ENCODE data around the gene LAMA3. TPM values are rescaled to one million over a fixed set of nuclear protein-coding genes. Genes with fewer than 3 reads are reported as not detected.

Gene LAMA3
- total RNA-seq, 2 donors from 2014 or later, result 31.9 to 41.3 TPM

GRCh38 chr18:23671564-23671963, 17.7 kb upstream of the LAMA3 start:
- Histone ChIP-seq H3K27ac (no peak overlapping the region), H3K4me1 (no peaks in the 10 kb centered on the region), H3K36me3 (no peaks in the 10 kb centered on the region), H3K27me3 (no peaks in the 10 kb centered on the region), H3K4me3 (no peak overlapping the region), H3K9ac (ENCODE audit: low read depth in 2 of 2, low read length in 2 of 2) (no peak overlapping the region), H3K9me3 (no peaks in the 10 kb centered on the region)
- intact Hi-C loops (cut with DNase I), result no loop called here
- no peak for TF ChIP-seq CTCF (IDR thresholded peaks at IDR 0.05)
- DNase-seq, result no peak

GRCh38 chr18:23673725-23674124, 15.5 kb upstream of the LAMA3 start:
- H3K36me3 ChIP-seq, result no peaks in the 10 kb centered on the region

GRCh38 chr18:23675236-23675635, 14.0 kb upstream of the LAMA3 start:
- intact Hi-C loops (cut with DNase I), result no loop called here
- no peaks in the 10 kb centered on the region for H3K36me3 ChIP-seq
- no peaks in the 10 kb centered on the region for H3K9me3 ChIP-seq
- peaks cover 3% of the 10 kb centered on the region for H3K27me3 ChIP-seq
- no peak overlapping the region for H3K9ac ChIP-seq (ENCODE audit: low read depth in 2 of 2, low read length in 2 of 2)
- TF ChIP-seq CTCF (IDR thresholded peaks at IDR 0.05), result no peak
- DNase-seq, result no peak
- H3K27ac ChIP-seq, result no peak overlapping the region
- H3K4me1 ChIP-seq, result no peaks in the 10 kb centered on the region
- no peak overlapping the region for H3K4me3 ChIP-seq

More at GRCh38 chr18:23673725-23674124, 15.5 kb upstream of the LAMA3 start:
- Histone ChIP-seq H3K9me3 (no peaks in the 10 kb centered on the region), H3K4me3 (no peak overlapping the region), H3K27ac (no peak overlapping the region), H3K27me3 (peaks cover 3% of the 10 kb centered on the region), H3K4me1 (no peaks in the 10 kb centered on the region), H3K9ac (ENCODE audit: low read depth in 2 of 2, low read length in 2 of 2) (no peak overlapping the region)
- TF ChIP-seq CTCF (IDR thresholded peaks at IDR 0.05), result no peak
- intact Hi-C loops (cut with DNase I), result no loop called here
- DNase-seq, result no peak

GRCh38 chr18:23675896-23676295, 13.4 kb upstream of the LAMA3 start:
- Histone ChIP-seq H3K27me3 (peaks cover 3% of the 10 kb centered on the region), H3K9me3 (no peaks in the 10 kb centered on the region), H3K36me3 (no peaks in the 10 kb centered on the region), H3K27ac (no peak overlapping the region), H3K9ac (ENCODE audit: low read depth in 2 of 2, low read length in 2 of 2) (no peak overlapping the region), H3K4me1 (no peaks in the 10 kb centered on the region), H3K4me3 (no peak overlapping the region)
- no peak for TF ChIP-seq CTCF (IDR thresholded peaks at IDR 0.05)
- intact Hi-C loops (cut with DNase I), result no loop called here
- no peak for DNase-seq

- Histone ChIP-seq H3K27me3 (peaks cover 3% of the 10 kb centered on the region), H3K36me3 (no peaks in the 10 kb centered on the region), H3K9me3 (no peaks in the 10 kb centered on the region), H3K9ac (ENCODE audit: low read depth in 2 of 2, low read length in 2 of 2) (no peak overlapping the region), H3K4me1 (no peaks in the 10 kb centered on the region), H3K4me3 (no peak overlapping the region), H3K27ac (no peak overlapping the region)
- no peak for DNase-seq
- intact Hi-C loops (cut with DNase I), result no loop called here
- TF ChIP-seq CTCF (IDR thresholded peaks at IDR 0.05), result no peak
Observed at GRCh38 chr18:23682045-23682444, 7.2 kb upstream of the LAMA3 start.

- no peak overlapping the region for H3K27ac ChIP-seq
- DNase-seq, result no peak
- H3K36me3 ChIP-seq, result no peaks in the 10 kb centered on the region
- no peak overlapping the region for H3K4me3 ChIP-seq
- H3K4me1 ChIP-seq, result no peaks in the 10 kb centered on the region
- no peaks in the 10 kb centered on the region for H3K9me3 ChIP-seq
- H3K9ac ChIP-seq (ENCODE audit: low read depth in 2 of 2, low read length in 2 of 2), result no peak overlapping the region
- peaks cover 3% of the 10 kb centered on the region for H3K27me3 ChIP-seq
- TF ChIP-seq CTCF (IDR thresholded peaks at IDR 0.05), result no peak
- intact Hi-C loops (cut with DNase I), result no loop called here
Observed at GRCh38 chr18:23682472-23682871, 6.8 kb upstream of the LAMA3 start.

Measured in colonic mucosa (tissue), 4 donors.